OCI-LY3 (cell line): ENCODE data around the gene ENO1.
A peak's percentile ranks its signal among the peaks of the same experiment; 100 is the strongest.
"Not testable (repeated sequence)": the region's sequence is repeated elsewhere in the genome, so short reads cannot be mapped to it uniquely, and the experiment has no call there.

Experiments used
- H2AFZ ChIP-seq: fragments of 200-600, 300-600 bp; shearing (Covaris generic); 2 replicates; pipeline ENCODE4 v1.6.0; 2014; ENCODE audit warnings: antibody characterized with exemption, low read depth, low read length
- H3K27ac ChIP-seq: fragments of 200-600, 300-600 bp; sonication (generic); 2 replicates; pipeline ENCODE4 v1.5.1; 2014; ENCODE audit warnings: mild to moderate bottlenecking, low read length, moderate library complexity, mixed read lengths
- H3K27me3 ChIP-seq: fragments of 200-600, 300-600 bp; sonication (generic); 2 replicates; pipeline ENCODE4 v1.6.1; 2014; ENCODE audit warnings: low read depth, low read length, mixed read lengths
- H3K36me3 ChIP-seq: fragments of 200-600, 300-600 bp; sonication (generic); replicated peaks from 2 replicates; pipeline ENCODE3; 2014; ENCODE audit warnings: low read depth, low read length, mixed read lengths
- H3K4me1 ChIP-seq: fragments of 300-600, 200-600 bp; sonication (generic); 2 replicates; pipeline ENCODE4 v1.6.1; 2014; ENCODE audit warnings: low read length, mixed read lengths
- H3K4me2 ChIP-seq: fragments of 200-600, 300-600 bp; sonication (generic); 2 replicates; pipeline ENCODE4 v1.6.1; 2014; ENCODE audit warnings: low read length, mixed read lengths
- H3K4me3 ChIP-seq: fragments of 300-600, 200-600 bp; sonication (generic); 2 replicates; pipeline ENCODE4 v1.5.1; 2014; ENCODE audit warnings: antibody characterized with exemption, mild to moderate bottlenecking, low read length, moderate library complexity
- H3K79me2 ChIP-seq: fragments of 300-600, 200-600 bp; shearing (Covaris generic); 2 replicates; pipeline ENCODE4 v1.6.1; 2014; ENCODE audit warnings: mild to moderate bottlenecking, low read length, mixed read lengths
- H3K9ac ChIP-seq: fragments of 300-600, 200-600 bp; shearing (Covaris generic); 2 replicates; pipeline ENCODE4 v1.6.0; 2014; ENCODE audit warnings: mild to moderate bottlenecking, low read length, moderate library complexity
- H3K9me3 ChIP-seq: fragments of 200-600, 300-600 bp; shearing (Covaris generic); 2 replicates; pipeline ENCODE4 v1.6.1; 2014; ENCODE audit warnings: low read length, mixed read lengths; ENCODE audit not compliant: insufficient read depth
- H4K20me1 ChIP-seq: fragments of 200-600, 300-600 bp; sonication (generic); 2 replicates; pipeline ENCODE4 v1.6.1; 2016; ENCODE audit warnings: low read length, mixed read lengths; ENCODE audit not compliant: insufficient read depth
- EZH2phosphoT487 ChIP-seq: fragments of 200-600 bp; shearing (Covaris generic); IDR thresholded peaks from 2 replicates; pipeline ENCODE4 v1.6.1; 2018; ENCODE audit warnings: antibody characterized with exemption, mixed run types, low read depth
- TF ChIP-seq, protein P1 (sequence below): fragments of 200-600, 300-600 bp; sonication (generic); IDR thresholded peaks from 2 replicates; pipeline ENCODE4 v1.5.1; 2014; ENCODE audit warnings: antibody characterized with exemption, low read length, low read depth

The ENO1 gene

DNA sequence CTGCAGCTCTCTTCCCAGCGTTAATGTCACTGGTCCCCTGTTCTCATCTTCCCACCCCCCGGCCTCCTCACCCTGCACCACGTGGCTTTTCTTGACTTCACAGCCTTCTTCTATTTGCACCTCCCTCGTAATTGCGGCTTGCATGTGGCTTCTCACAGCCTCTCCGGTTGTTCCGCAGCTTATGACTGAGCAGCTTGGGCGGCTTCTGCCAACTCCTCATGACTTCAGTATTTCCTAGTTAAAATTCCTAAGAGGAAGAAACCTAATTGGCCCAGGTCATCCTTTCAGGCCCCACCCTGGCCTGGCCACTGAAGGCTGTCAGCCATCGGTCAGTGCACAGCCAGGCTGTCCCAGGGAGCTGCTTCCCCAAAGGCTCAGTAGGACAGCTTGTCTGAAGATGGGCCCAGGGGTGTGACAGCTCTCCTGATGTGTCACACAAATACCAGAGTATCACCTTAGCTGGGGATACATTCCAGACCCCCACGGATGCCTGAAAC lies 52.5 kb downstream of the ENO1 start:
- Histone ChIP-seq H3K4me2 (no peak overlapping the region), H3K79me2 (no peaks in the 10 kb centered on the region), H3K9ac (no peak overlapping the region), H3K36me3 (no peaks in the 10 kb centered on the region), H3K4me1 (peaks cover 11% of the 10 kb centered on the region), H3K27ac (no peak overlapping the region), H3K4me3 (no peak overlapping the region), H3K27me3 (0 out of 2 replicates have a peak, but pooled peaks cover 3% of the 10 kb centered on the region), H3K9me3 (no peaks in the 10 kb centered on the region), H4K20me1 (no peaks in the 10 kb centered on the region), H2AFZ (no peak overlapping the region)
- no peak for TF ChIP-seq EZH2phosphoT487
- TF ChIP-seq, protein P1, sequence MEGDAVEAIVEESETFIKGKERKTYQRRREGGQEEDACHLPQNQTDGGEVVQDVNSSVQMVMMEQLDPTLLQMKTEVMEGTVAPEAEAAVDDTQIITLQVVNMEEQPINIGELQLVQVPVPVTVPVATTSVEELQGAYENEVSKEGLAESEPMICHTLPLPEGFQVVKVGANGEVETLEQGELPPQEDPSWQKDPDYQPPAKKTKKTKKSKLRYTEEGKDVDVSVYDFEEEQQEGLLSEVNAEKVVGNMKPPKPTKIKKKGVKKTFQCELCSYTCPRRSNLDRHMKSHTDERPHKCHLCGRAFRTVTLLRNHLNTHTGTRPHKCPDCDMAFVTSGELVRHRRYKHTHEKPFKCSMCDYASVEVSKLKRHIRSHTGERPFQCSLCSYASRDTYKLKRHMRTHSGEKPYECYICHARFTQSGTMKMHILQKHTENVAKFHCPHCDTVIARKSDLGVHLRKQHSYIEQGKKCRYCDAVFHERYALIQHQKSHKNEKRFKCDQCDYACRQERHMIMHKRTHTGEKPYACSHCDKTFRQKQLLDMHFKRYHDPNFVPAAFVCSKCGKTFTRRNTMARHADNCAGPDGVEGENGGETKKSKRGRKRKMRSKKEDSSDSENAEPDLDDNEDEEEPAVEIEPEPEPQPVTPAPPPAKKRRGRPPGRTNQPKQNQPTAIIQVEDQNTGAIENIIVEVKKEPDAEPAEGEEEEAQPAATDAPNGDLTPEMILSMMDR, result no peak

DNA sequence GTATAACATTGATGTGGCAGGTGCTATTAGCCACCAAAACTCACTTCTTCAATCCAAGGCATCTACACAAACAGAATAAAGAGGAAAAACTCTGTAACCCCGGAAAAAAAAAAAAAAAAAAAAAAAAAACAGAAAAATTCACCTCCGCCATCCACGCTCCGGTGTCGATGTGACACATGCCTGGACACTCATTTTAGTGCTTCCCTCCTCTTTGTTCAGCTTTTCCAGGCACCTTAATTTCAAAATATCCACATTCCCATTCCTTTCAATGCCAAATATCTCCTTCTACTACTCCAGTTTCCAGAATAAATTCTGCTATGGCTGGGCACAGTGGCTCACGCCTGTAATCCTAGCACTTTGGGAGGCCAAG lies 55.2 kb downstream of the ENO1 start:
- H3K9me3 ChIP-seq, result no peaks in the 10 kb centered on the region
- no peak for TF ChIP-seq EZH2phosphoT487
- TF ChIP-seq, protein P1, result no peak
- no peak overlapping the region for H2AFZ ChIP-seq
- peaks cover 7% of the 10 kb centered on the region for H3K4me1 ChIP-seq
- no peaks in the 10 kb centered on the region for H3K36me3 ChIP-seq
- H3K4me3 ChIP-seq, result no peak overlapping the region
- no peaks in the 10 kb centered on the region for H4K20me1 ChIP-seq
- H3K4me2 ChIP-seq, result no peak overlapping the region
- no peaks in the 10 kb centered on the region for H3K79me2 ChIP-seq
- H3K9ac ChIP-seq, result no peak overlapping the region
- H3K27me3 ChIP-seq, result 0 out of 2 replicates have a peak, but pooled peaks cover 3% of the 10 kb centered on the region
- H3K27ac ChIP-seq, result no peak overlapping the region

DNA sequence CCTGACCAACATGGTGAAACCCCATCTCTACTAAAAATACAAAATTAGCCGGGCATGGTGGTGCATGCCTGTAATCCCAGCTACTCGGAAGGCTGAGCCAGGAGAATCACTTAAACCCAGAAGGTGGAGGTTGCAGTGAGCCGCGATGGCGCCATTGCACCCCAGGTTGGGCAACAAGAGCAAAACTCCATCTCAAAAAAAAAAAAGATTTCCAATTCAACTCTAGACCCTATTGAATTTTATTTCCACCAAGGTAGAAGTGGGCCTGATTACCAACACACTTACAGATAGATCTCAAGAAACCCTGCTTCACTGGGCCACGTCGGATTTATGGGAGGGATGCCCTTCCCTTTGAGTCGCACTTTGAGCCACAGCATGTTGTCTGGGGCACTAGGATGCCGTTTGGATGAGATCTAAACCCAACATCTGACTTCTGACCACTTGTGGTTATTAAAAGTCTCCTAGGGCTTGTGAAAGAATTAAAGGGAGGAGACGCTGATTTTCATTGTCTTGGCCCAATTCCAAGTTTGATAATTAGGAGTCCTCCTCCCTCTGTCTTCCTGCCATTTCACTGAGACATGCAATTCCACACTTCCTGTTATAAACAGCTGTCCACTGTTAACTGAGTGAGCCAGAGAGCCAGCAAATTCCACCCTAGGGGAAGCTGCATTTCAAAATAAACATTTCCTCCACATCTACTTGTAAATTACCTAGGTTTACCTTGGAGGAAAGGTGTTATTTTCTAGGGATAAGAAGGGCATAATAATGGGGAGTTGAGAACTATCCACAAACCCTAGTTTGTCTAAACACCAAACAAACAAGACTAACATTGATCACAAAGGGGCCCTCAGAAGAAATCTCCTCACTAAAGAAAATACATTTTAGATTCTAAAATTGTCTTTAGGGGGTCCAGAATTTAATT lies 55.9 kb downstream of the ENO1 start:
- Histone ChIP-seq H3K36me3 (no peaks in the 10 kb centered on the region), H3K4me3 (no peak overlapping the region), H3K4me1 (peaks cover 9% of the 10 kb centered on the region), H3K9me3 (no peaks in the 10 kb centered on the region), H3K27me3 (0 out of 2 replicates have a peak, but pooled peaks cover 3% of the 10 kb centered on the region), H3K79me2 (no peaks in the 10 kb centered on the region), H3K4me2 (no peak overlapping the region), H3K9ac (no peak overlapping the region), H4K20me1 (no peaks in the 10 kb centered on the region), H3K27ac (no peak overlapping the region), H2AFZ (no peak overlapping the region)
- TF ChIP-seq EZH2phosphoT487, result no peak
- TF ChIP-seq, protein P1, result no peak

DNA sequence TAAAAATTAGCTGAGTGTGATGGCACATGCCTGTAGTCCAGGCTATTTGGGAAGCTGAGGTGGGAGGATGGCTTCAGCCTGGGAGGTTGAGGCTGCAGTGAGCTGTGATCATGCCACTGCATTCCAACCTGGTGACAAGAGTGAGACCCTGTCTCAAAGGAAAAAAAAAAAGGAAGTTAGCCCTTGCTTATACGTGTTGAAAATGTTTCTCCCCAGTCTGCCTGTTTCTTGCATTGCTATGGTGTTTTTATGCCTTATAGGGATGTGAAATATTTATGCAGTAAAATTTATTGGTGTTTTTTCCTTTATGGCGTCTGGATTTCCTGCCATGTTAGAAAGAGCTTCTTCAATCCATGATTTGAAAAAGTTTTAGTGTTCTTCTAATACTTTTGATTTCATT lies 57.4 kb downstream of the ENO1 start:
- no peak overlapping the region for H3K9ac ChIP-seq
- no peak overlapping the region for H3K4me2 ChIP-seq
- TF ChIP-seq EZH2phosphoT487, result no peak
- TF ChIP-seq, protein P1, result no peak
- no peak overlapping the region for H3K27ac ChIP-seq
- H3K27me3 ChIP-seq, result 0 out of 2 replicates have a peak, but pooled peaks cover 3% of the 10 kb centered on the region
- no peaks in the 10 kb centered on the region for H3K9me3 ChIP-seq
- no peaks in the 10 kb centered on the region for H4K20me1 ChIP-seq
- no peaks in the 10 kb centered on the region for H3K36me3 ChIP-seq
- H3K4me1 ChIP-seq, result peaks cover 11% of the 10 kb centered on the region
- H3K4me3 ChIP-seq, result no peak overlapping the region
- no peak overlapping the region for H2AFZ ChIP-seq
- H3K79me2 ChIP-seq, result peaks cover 13% of the 10 kb centered on the region

DNA sequence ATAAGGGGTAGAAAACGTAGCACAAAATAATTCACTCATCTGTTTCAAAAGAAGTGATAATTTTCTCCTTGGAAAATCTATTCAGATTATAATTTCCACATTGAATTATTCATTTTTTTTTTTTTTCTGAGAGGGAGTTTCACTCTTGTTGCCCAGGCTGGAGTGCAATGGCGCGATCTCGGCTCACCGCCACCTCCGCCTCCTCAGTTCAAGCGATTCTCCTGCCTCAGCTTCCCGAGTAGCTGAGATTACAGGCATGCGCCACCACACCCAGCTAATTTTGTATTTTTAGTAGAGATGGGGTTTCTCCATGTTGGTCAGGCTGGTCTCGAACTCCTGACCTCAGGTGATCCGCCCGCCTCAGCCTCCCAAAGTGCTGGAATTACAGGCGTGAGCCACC lies 59.7 kb downstream of the ENO1 start:
- H3K27ac ChIP-seq, H3K36me3 ChIP-seq, H3K9ac ChIP-seq, H2AFZ ChIP-seq, H3K9me3 ChIP-seq, H3K27me3 ChIP-seq: not testable (repeated sequence)
- Histone ChIP-seq H3K4me3 (peak overlapping the region; percentile 95), H3K79me2 (peaks cover 36% of the 10 kb centered on the region), H3K4me1 (peaks cover 34% of the 10 kb centered on the region), H3K4me2 (peak overlapping the region; percentile 91), H4K20me1 (peaks cover 12% of the 10 kb centered on the region)
